NAMALWA (cell line): ENCODE results near the gene ENAM.
"Not testable (repeated sequence)": the region's sequence is repeated elsewhere in the genome, so short reads cannot be mapped to it uniquely, and the experiment has no call there.

Experiments used
- DNase-seq: peaks from one replicate; pipeline ENCODE4 v3.0.0-alpha.2; 2015; ENCODE audit warnings: low spot score

Gene ENAM

DNA sequence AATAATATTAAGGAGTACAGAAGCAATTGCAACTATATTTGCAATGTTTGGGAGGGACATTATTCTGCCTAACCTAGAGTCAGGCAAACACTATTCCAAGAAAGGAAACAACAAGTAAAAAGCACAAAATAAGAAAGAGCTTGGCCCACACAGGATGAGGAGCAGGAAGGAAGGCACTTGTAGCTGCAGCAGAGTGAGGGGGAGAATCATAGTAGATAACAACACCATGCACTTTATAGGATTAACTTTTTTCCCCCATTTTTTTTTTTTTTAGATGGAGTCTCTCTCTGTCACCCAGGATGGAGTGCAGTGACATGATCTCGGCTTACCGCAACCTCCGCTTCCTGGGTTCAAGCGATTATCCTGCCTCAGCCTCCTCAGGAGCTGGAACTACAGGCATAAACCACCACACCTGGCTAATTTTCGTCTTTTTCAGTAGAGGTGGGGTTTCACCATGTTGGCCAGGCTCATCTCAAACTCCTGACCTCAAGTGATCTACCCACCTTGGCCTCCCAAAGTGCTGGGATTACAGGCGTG, 48.1 kb downstream of the ENAM start:
- peak; percentile 51 for DNase-seq

DNA sequence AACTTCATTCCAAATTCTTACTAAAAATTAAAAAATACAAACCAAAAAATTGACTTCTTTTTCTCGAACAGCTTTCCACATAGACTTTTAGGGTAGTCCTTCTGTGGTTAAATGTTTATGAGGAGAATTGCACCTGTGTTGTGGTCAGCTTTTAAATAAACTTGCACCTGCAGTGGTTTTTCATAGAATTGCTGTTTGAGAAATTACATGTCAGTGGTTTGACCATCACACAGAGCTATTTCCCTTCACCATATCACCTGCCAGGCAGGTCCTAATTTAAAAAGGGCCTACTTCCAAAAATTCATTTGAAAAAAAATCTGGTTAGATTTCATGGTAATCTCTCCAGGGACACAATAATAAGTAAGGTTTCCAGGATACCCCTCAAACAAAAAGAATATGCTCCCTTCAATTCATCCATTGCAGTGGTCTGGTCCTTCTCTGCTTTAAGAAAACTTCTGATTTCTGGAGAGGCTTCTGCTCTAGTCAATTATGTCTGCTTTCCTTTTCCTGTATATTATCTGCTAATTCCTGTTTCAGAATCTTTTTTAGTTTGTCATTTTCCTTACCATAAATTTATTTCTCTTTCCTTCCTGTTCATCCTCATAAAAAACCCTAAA, 49.9 kb downstream of the ENAM start:
- peak; percentile 93 for DNase-seq

DNA sequence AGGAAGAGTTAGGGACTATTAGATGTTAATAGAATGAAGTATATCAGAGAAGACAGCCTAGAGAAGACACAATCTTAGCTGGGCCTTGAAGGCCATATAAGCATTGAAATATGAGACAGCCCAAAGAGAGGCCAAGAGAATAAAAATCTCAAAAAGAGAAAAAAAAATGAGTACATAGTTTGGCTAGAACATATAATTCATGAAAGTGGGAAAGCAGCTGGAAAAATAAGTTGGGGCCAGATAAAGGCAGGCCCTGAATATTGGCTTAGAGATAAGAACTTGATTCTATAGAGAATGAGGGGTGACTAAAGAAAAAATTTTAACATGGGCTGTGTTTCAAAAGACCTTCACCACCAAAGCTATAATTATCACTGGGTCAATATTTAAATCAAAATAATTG, 52.4 kb downstream of the ENAM start:
- DNase-seq: no peak

DNA sequence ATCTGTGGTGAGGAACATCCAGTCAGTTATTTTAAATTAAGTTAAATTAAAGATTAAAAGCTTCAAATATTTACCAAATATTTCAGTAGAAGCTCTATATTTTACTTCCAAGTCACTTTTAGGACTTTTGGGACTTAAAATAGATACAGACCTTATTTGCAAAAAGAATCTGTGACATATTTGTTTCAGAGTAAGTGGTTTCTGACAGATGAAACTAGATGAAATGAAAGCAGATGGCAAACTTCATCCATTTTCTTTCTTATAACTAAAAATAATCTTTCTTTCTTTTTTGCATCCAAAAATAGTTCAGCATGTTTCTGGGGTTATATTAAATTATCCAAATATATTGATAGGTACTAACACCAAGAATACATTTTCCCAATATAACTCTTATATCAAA, 53.2 kb downstream of the ENAM start:
- DNase-seq: peak; percentile 50

DNA sequence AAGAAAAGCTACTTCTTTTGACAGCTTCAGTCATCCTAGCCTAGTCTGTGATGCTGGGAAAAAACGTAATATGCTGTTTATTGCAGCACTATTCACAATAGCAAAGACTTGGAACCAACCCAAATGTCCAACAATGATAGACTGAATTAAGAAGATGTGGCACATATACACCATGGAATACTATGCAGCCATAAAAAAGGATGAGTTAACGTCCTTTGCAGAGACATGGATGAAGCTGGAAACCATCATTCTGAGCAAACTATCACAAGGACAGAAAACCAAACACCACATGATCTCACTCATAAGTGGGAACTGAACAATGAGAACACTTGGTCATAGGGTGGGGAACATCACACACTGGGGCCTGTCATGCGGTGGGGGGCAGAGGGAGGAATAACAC, 53.6 kb downstream of the ENAM start:
- DNase-seq: not testable (repeated sequence)

DNA sequence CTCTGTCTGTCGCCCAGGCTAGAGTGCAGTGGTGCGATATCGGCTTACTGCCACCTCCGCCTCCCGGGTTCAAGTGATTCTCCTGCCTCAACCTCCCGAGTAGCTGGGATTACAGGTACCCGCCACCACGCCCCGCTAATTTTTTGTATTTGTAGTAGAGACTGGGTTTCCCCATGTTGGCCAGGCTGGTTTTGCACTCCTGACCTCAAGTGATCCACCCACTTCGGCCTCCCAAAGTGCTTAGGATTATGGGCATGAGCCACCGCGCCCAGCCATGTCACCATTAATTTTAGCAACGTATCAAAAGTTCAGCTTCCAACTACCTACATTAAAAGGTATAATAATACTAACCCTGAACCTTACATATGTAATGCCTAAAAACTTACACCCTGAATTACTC, 58.8 kb downstream of the ENAM start:
- DNase-seq: no peak

DNA sequence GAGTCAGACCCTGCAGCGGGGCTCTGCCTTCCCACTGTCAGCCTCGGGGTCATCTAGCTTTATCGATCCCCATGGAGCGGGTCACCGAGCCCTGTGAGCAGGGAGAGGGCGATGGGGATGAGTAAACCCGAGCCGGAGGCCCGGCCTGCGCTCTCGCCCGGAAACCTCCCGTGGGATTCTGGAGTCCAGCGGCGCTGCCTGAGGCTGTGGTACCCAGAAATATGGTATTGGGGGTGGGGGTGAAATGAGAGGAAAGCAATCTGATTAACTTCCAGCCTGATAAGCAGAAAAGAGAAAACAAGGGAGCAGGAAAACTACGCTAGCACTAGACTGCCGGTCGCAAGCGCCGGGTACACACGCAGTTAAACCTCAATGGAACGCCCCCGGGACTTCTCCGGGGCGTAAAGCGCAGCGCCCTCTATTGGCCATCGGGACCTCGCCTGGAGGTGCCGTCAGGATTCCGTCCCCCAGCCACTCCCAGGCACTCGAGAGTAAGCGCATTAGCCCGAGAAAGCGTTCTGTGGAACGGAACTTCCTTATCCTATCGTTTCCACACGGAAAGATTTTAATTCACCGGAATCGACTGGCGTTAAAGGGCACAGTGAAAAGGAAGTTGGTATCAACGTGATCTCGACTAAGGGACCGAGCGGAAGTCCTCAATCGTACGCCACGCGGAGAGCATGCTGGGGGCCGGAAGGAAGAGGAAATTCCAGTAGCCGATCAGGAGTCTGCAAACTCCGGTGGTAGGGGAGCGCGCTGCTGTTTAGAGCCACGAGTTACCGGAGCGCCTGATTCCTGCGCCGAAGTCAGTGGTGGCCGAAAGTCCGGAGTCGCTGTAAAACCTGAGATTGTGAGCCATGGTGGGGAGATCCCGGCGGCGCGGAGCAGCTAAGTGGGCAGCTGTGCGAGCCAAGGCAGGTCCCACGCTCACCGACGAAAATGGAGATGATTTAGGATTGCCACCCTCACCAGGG, 59.6 kb downstream of the ENAM start, which contains the start of gene UTP3:
TSS of gene UTP3 (plus strand) at position 712 of the 974 bp plus-strand sequence. CDS start at position 858, 146 bp downstream.
- DNase-seq: peak; percentile 97

DNA sequence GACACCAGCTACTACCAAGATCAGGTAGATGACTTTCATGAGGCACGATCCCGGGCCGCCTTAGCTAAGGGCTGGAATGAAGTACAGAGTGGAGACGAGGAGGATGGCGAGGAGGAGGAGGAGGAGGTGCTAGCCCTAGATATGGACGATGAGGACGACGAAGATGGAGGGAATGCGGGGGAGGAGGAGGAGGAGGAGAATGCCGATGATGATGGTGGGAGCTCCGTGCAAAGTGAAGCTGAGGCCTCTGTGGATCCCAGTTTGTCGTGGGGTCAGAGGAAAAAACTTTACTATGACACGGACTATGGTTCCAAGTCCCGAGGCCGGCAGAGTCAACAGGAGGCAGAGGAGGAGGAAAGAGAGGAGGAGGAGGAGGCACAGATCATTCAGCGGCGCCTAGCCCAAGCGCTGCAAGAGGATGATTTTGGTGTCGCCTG, 60.3 kb downstream of the ENAM start:
- DNase-seq: no peak

DNA sequence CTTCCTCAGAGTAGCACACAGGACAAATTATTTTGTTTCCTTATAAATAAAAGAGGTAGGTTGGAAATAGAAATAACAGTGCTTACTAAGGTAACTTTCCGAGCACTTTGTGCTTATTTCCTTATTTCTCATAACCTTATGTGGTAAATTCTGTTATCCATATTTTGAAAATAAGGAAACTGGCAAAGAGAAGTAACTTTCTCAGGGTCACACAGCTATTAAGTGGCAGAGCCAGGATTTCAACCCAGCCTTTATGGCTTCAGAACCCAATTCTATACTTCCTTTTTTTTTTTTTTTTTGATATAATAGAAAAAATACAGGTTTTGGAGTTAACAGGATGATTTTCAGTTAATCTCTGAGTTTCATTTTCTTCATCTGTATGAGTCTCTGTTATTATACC, 63.1 kb downstream of the ENAM start:
- DNase-seq: no peak

DNA sequence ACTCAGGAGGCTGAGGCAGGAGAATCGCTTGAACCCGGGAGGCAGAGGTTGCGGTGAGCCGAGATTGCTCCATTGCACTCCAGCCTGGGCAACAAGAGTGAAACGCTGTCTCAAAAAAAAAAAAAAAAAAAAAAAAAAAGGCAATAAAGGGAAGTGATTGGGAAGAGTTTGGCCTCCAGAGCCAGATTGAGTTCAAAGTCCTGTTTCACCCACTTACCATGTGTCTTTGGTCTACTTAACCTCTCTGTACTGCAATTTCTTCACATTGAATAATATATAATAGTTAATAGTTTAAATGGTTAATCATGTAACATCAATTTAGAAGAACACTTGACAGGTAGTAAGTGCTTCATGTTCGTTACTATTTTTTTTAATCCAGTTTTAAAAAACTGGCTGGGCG, 66.1 kb downstream of the ENAM start:
- DNase-seq: not testable (repeated sequence)
